NCI-H2196 treated with DMSO at 0.1 percent for 48 hours (cell line): ENCODE results near the gene PLD4.
A peak's percentile ranks its signal among the peaks of the same experiment; 100 is the strongest.
"Not testable (repeated sequence)": the region's sequence is repeated elsewhere in the genome, so short reads cannot be mapped to it uniquely, and the experiment has no call there.

ENCODE experiments used
- DNase-seq: peaks from one replicate; lab custom pipeline; 2025; ENCODE audit not compliant: unreplicated experiment; lab: John Stamatoyannopoulos, UW

Gene PLD4

DNA sequence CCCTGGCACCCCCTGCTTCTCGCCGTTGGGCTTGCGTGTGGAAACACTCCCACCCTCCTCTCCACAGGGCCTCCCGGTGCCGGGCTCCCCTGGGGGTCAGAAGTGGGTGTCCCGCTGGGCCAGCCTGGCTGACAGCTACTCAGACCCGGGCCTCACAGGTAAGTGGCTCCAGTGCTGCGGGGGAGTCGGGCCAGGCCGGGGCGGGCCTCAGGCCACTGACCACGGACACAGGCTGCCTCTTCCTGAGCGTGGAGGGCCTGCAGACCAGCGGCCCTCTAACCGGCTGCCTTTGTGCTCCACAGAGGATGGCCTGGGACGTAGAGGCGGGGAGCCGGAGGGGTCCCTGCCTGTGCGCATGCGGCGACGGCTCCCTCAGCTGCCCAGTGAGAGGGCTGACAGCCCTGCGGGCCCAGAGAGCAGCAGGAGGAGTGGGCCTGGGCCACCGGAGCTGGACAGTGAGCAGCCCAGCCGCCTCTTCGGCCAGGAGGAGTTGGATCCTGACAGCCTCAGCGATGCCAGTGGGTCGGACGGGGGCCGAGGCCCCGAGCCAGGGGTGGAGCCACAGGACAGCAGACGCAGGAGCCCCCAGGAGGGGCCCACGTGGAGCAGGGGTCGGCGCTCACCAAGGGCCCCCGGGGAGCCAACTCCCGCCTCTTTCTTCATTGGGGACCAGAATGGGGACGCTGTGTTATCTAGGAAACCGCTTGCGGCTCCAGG, 38.5 kb upstream of the PLD4 start:
- DNase-seq: no peak

DNA sequence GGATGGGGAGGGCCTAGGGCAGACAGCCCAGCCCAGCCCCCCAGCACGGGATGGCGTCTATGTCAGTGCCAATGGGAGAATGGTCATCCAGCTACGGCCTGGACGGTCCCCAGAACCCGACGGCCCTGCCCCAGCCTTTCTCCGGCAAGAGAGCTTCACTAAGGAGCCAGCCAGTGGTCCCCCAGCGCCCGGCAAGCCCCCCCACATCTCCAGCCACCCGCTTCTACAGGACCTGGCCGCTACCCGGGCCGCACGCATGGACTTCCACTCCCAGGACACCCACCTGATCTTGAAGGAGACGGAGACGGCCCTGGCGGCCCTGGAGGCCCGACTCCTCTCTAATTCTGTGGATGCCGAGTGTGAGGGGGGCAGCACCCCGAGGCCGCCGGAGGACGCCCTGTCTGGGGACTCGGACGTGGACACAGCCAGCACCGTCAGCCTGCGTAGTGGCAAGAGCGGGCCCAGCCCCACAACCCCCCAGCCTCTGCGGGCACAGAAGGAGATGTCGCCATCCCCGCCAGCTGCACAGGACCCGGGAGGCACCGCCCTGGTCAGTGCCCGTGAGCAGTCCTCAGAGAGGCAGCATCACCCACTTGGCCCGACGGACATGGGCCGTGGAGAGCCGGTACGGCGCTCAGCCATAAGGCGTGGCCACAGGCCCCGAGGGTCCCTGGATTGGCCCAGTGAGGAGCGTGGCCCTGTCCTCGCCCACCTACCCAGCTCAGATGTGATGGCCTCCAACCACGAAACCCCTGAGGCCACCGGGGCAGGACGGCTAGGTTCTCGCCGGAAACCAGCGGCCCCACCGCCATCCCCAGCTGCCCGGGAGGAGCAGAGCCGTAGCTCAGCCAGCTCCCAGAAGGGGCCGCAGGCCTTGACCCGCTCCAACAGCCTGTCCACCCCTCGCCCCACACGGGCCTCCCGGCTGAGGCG, 37.7 kb upstream of the PLD4 start:
- DNase-seq: no peak

DNA sequence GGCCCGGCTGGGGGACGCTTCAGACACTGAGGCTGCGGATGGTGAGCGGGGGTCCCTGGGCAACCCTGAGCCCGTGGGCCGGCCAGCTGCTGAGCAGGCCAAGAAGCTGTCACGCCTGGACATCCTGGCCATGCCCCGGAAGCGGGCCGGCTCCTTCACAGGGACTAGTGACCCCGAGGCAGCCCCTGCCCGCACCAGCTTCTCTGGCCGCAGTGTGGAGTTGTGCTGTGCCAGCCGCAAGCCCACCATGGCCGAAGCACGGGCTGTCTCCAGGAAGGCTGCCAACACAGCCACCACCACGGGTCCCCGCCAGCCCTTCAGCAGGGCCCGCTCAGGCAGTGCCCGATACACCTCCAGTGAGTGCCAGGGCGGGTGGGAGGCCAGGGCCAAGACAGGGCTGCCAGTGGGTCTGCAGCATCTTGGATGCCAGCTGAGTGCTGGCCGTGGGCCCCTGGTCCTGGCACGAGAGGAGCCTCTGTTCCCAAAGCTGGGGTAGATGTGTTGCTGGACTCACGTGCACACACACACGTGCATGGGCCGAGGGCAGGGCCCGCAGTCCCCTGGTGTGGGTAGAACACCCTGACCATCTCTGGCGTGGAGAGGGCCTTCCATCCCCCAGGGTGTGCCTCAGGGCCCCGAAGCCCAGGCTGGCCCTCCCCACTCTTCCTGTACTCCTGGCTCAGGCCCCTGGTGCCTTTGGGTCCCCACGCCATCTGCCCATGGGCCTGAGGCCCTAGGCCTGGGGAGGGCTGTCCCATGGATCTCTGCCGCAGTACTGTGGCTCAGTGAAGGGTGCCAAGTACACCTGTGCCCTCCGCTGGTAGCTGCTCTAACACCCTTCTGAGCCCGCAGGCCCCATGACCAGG, 36.8 kb upstream of the PLD4 start:
- DNase-seq: no peak

DNA sequence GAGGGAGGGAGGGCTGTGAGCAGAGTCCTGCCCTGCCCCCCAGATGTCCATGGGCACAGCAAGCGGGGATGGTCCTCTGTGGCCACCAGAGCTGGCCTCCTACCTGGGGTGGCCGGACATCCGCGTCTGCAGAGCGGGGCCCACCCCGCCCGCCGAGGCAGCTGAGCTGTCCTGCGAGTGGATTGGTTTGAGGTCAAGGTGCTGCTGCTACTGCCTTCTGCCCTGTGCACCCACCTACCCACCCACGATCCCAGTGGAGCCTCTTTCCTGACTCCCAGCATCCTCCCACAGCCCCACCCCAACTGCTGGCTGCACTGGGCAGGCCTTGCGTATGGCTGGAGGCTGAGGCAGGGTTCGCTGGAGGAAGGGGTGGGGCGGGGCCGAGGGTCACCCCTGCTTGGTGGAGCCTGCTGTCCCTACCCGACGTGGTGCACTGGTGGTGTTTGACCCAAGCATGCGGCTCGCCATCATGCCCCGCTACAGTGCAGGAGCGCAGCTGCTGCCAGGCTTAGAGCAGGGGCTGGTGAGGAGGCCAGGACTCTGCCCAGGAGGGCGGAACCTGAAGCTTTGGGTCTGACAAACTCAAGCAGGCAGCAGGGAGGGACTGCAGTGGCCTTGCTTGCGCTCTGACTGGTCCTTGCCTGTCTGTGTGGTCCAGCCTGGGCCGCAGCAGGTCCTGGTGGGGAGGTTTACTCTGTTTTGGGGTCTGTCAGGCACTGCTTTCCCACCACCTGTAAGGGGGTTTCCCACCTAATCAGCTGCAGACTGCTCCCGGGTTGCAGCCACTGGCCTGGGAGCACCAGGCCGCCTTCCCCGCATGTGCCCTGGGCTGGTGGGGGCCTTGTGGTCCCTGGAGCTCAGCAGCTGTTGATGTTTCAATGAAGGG, 35.9 kb upstream of the PLD4 start:
- DNase-seq: no peak

DNA sequence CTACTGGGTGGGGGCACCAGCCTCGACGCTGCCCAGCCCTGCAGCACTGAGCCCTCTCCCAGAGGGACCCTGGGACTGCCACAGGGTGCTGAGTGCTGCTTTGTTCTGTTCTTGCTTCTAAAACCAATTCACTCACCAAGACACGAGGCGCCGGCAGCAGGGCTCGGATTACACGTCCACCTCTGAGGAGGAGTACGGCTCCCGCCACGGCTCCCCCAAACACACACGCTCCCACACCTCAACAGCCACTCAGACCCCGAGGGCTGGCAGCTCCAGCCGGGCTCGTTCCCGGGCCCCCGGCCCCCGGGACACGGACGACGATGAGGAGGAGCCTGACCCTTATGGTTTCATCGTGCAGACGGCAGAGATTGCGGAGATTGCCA, 35.3 kb upstream of the PLD4 start:
- DNase-seq: no peak

DNA sequence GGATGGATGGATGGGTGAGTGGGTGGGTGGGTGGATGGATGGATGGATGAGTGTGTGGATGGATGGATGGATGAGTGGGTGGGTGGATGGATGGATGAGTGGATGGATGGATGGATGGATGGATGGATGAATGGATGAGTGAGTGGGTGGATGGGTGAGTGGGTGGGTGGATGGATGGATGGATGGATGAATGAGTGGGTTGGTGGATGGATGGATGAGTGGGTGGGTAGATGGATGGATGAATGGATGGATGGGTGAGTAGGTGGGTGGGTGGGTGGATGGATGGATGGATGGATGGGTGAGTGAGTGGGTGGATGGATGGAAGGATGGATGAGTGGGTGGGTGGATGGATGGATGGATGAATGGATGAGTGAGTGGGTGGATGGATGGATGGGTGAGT, 34.4 kb upstream of the PLD4 start:
- DNase-seq: not testable (repeated sequence)

DNA sequence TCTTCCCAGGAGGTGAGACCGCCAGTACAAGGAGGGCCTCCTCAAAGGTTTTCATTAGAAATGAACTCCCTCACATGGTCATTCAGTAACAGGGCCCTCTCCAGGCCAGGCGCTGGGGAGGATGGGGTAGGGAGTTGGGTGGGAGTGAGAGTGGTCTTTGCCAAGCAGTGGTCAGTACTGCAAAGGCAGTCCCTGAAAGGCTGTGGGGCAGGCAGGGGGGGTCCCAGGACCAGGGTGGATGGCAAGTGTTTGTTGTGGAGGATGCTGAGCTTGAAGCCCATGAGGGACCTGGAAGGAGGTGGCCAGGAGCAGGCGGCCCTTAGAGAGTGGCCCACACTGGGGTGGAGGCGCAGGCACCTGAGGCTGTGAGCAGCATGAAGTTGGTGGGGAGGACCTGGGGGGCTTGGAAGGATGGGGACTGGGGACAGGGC, 33.5 kb upstream of the PLD4 start:
- DNase-seq: no peak

DNA sequence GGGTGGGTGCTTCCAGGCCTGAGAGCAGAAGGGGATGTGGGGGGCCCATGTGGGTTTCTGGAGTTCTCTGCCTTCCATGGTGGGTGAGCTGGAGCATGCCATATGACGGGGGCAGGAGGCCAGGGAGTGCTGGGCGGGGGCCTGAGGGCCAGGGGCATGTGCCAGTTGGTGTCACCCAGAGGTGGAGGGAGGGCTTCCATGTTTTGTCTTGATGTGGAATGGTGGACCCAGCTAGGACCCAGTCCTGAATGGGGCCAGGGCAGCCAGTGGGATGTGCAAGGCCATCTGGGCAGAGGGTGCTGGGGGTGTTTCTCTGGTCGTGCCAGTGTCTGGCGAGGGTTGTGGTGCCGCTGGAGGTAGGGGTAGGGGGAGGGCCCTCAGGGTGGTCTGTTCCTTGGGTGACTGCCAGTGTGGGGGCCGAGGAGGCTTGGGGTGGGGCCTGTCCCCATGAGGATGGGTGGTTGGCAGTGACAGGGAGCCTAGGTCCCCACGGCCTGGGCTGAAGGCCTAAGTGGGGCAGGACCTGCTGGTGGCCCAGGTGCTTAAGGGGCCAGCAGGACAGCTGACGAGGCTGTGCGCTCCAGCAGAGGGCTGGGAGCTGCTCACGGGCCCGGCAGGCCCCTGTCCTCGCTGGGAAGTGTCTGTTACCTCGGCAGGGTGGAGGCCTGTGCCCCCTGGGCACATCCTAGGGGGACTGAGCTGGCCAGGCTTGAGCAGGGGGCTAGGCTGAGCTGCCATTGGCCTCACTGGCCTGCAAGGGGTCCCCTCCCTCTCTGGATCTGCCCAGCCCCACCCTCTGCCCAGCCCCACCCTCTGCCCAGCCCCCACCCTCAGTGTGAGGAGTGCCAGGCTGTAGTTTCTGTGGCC, 32.8 kb upstream of the PLD4 start:
- DNase-seq: no peak

DNA sequence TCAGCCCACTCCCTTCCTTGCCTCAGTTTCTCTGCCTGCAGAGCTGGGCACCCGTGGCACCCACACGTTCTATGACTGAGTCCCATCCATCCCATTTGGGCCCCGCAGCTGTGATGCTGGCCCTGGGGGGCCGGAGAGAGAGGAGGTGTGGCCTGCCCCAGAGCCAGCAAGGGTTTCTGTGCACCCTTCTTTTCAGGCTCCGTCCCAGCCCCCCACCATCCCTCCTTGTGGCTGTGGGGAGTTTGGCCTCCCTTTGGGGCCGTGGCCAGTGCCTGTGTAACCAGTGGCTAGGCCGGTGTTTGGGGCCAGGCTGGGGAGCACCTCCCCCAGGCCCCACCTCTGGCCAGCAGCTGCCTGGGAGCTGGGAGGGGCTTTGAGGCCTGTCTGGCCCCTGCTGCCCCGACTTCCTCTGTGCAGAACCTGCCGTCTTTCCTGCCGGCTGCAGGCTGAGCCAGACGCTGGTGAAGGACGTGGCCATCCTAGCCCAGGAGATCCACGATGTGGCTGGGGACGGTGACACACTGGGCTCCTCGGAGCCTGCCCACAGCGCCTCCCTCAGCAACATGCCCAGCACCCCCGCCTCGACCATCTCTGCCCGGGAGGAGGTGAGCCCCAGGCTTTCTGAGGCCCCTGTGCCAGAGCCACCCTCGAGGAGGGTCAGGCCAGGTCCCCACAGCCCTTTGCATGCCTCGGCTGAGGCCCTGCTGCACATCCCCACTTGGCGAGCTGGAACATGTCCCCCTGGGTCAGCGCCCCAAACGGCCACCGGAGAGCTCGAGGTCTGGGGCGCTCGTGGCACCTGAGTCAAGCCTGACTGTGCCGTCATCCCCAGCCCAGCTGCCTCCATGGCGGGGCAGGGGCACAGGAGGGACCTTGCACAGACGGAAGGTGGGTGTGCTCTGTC, 31.9 kb upstream of the PLD4 start:
- DNase-seq: no peak

DNA sequence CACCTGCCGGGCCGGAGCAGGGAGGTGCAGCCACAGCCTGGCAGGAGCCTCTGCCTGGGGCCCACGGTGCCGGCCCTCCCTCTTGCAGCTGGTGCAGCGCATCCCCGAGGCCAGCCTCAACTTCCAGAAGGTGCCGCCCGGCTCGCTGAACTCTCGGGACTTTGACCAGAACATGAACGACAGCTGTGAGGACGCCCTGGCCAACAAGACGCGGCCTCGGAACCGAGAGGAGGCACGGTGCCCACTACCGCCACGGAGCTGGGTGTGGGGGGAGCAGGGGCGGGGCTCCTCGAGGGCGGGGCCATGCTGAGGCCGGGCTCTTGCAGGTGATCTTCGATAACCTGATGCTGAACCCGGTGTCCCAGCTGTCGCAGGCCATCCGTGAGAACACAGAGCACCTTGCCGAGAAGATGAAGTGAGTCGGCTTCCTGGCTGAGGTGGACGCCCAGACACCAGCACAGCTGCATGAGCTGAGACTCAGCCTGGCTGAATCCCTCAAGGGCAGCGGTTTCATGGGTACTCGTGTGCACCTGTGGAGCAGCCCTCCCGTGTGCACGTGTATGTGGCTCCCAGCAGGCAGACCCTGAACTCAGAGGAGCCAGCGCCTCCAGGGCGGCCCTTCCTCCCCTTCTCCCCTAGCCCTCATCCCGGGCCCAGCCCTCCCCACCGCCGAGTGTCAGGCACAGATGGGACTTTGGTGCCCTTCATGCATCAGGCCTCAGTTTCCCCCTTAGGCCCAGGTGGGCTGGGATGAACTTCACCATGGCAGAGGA, 31.1 kb upstream of the PLD4 start:
- no peak for DNase-seq

DNA sequence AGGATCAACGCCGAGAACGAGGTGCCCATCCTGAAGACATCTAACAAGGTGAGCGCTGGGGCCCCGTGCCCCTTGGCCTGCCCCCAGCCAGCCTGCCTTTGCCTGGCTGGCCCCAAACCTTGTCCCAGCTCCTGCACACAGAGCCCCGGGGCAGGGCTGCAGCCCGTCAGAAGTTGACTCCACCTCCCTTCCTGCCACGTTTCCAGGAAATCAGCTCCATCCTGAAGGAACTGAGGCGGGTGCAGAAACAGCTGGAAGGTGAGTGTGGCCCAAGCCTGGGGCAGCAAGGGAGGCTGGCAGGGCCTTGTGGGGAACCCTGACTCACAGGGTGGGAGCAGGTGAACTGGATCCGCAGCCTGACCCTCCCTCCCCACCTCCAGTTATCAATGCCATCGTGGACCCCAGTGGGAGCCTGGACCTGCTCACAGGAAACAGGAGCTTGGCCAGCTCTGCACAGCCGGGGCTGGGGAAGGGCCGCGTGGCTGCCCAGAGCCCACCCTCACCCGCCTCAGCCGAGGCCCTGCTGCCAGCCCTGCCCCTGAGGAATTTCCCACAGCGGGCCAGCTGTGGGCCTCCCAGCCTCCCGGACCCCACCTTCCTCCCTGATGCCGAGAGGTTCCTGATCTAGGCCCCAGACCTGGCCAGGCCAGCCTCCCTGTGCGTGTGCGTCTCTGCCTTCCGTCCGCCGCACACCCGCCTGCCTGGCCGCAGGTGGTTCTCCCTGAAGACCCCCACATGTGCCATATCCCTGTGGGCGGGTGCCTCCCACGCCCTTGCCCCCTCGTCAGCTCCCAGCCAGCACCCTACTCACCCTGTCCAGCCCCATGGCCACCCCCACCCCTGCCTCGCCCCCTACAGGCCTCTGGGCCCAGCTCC, 30.1 kb upstream of the PLD4 start:
- no peak for DNase-seq

DNA sequence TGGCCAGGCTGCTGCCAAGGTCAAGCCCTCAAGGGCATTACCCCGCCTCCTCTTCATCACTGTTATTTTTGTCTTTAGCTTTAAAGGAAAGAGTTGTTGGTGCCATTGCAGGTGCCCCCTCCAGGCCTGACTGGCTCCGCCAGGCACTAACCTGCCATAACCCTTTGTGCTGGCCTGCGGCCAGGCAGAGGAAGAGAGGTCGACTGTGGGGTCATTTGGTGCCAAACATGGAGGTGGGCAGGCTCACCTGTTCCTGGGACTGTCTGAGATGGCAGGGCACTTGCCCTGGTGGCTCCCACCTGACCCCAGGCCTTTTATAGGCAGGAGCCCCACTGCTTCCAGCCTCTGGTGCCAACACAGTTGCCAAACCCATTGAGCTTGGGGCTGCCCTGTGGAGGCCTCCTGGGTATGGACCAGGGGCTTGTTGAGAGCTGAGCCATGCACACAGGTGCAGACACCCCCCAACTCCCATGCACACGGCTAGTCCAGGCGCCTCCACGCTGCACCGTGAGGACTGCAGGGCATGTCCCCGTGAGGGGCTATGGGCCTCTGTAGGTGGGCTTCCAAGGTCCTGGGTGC, 29.4 kb upstream of the PLD4 start:
- DNase-seq: no peak

DNA sequence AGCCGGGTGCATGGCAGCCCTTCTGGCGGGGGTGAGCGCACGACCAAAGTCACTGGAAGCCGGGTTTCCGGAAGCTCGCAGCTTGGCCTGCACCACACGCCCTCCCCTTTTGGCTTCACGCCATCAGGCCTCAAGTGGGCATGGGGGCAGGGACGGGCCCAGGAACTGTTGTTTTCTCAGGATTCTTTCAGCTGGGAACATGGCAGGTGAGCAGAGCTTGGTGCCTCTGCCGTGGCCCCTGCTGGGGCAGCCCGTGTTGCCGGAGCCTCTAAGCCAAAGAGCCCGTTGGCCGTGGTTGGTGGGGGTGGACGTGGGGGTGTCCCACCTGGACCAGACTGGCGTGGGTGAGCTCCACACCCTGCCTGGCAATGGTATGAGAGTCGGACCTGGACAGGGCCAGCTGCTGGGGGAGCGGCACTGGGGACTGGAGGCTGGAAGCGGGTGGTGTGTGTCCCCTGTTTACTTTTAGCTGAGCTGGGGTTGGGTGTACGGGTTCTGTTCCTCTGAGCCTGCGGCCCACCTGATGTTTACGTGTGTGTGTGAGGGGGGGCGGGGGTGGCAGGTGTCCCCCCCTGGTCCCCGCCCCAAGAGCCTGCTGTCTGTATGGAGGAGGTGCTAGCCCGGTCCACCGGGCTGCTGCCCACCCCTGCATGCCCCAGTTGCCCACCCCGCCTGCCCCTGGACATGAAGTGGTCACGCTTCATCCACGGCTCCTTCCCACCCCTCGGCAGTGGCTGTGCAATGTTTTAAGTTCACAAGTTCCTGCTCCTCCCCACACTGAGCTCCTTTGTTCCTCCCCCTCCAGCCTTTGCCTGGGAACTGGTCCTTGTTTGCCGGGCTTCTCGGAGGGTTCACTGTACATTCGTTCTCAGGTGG, 28.7 kb upstream of the PLD4 start:
- peak; percentile 17 for DNase-seq

DNA sequence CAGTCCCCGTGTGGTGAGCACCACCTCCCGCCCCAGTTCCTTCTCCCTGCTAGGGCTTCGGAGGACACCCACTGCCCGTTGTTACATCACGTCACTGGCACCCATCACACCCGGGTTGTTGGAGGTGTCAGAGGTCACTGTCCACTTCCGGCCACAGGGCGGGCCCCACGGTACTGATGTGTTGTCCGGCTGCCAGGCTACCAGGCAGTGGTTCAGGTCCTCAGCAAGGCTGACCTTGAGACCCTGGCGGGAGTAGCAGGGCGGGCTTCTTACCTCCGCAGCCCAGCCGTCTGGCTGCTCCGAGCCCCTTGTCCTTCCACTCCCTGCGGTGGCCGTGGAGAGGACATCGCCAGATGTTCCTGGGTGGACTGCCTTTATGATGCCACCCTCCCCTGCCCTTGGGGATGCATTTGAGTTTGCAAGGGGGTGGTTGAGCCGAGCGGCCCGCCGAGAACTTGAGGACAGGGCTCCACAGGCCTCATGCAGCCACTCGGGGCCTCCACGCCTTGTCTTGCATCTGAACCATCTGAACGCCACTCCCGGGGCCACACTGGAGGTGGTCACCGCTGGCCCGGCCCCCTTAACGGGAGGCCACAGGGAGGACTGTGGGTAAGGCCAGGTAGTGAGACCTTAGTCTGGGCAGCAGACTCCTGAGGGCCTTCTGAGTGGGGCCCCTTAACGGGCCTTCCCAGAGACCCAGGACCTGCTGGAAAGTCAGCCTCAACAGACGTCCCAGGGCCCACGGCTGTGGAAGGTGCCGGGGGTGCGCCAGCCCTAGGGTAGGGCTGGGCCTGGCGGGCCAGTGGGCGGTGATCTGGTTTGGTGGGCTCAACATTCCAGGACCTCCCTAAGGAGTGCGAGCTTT, 27.1 kb upstream of the PLD4 start:
- DNase-seq: no peak

DNA sequence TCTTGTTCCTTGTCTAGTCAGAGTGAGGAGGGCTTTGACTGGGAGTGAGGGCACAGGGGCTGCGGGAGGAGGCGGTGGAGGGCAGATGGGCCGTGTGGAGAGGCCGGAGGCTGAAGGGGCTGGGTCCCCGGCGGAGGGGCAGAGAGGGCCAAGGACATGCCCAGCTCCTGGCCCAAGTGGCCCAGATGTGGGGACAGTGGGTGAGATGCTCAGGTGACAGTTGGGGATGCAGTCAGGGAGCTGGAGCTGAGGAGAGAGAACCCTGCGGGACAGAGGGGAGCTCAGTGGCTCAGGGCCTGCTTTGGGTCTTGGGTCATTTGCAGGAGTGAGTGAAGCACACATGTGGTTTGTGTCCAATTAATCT, 26.5 kb upstream of the PLD4 start:
- no peak for DNase-seq
